ENCODE data around the gene BICRAL.

- TF ChIP-seq CTCF (IDR thresholded peaks at IDR 0.05) (no peak), POLR2A (IDR thresholded peaks at IDR 0.05) (no peak)
Observed at GRCh38 chr6:42870145-42870936, 88.5 kb downstream of the BICRAL start.

Data from thyroid gland (tissue), 4 donors.